NCI-H82 (cell line): ENCODE measurements around the gene ALOXE3.

Experiments
- DNase-seq: peaks from one replicate; lab custom pipeline; 2025; lab: John Stamatoyannopoulos, UW

The ALOXE3 gene

GRCh38 chr17:8117980-8118768, at the start of gene ALOXE3:
Gene ALOXE3 (minus strand): TSS chr17:8118514. CDS start chr17:8117990, 524 bp downstream.
- peak; percentile 72 for DNase-seq

- DNase-seq, result no peak
These were observed 49.2 kb upstream of the ALOXE3 start for GRCh38 chr17:8167526-8167925.

- DNase-seq, result no peak
These were observed 48.4 kb upstream of the ALOXE3 start for GRCh38 chr17:8166731-8167130.

GRCh38 chr17:8164815-8165131, 46.5 kb upstream of the ALOXE3 start:
- DNase-seq, result no peak

- peak; percentile 96 for DNase-seq
These were observed 45.9 kb upstream of the ALOXE3 start for GRCh38 chr17:8163978-8164814.

- peak; percentile 90 for DNase-seq
These were observed 45.0 kb upstream of the ALOXE3 start for GRCh38 chr17:8162997-8163977.

GRCh38 chr17:8162233-8162996, 44.1 kb upstream of the ALOXE3 start, which contains the start of gene VAMP2:
Gene VAMP2 (minus strand): TSS chr17:8162948. CDS start chr17:8162879, 69 bp downstream.
- peak; percentile 77 for DNase-seq

- no peak for DNase-seq
These were observed 43.2 kb upstream of the ALOXE3 start for GRCh38 chr17:8161289-8162232.

GRCh38 chr17:8160741-8161221, 42.5 kb upstream of the ALOXE3 start:
- DNase-seq, result no peak

- DNase-seq, result no peak
These were observed 41.9 kb upstream of the ALOXE3 start for GRCh38 chr17:8160224-8160577.

- no peak for DNase-seq
These were observed 41.3 kb upstream of the ALOXE3 start for GRCh38 chr17:8159459-8160223.

- no peak for DNase-seq
These were observed 40.7 kb upstream of the ALOXE3 start for GRCh38 chr17:8159032-8159400.

GRCh38 chr17:8158267-8159031, 40.1 kb upstream of the ALOXE3 start:
- DNase-seq, result peak; percentile 96

GRCh38 chr17:8156246-8156992, 38.1 kb upstream of the ALOXE3 start:
- peak; percentile 100 for DNase-seq

GRCh38 chr17:8155996-8156245, 37.6 kb upstream of the ALOXE3 start:
- DNase-seq, result no peak

GRCh38 chr17:8155231-8155995, 37.1 kb upstream of the ALOXE3 start:
- no peak for DNase-seq

GRCh38 chr17:8154608-8155155, 36.4 kb upstream of the ALOXE3 start:
- no peak for DNase-seq
